H1 (cell line): ENCODE results near the gene MTFR2.

Experiments used
- CTCF ChIP-seq, 3 experiments: IDR thresholded peaks; 1 replicate in 2 of 3; 2 replicates in 1 of 3; pipeline versions ENCODE4 v1.5.1 to v1.6.1; 2011; ENCODE audit warnings: low read length in 3 of 3, mild to moderate bottlenecking in 3 of 3, inconsistent platforms in 2 of 3, low read depth in 1 of 3, moderate library complexity in 1 of 3; ENCODE audit not compliant: insufficient read depth in 1 of 3; ENCODE audit errors: control extremely low read depth in 1 of 3
- EP300 ChIP-seq, 2 experiments: IDR thresholded peaks; 1 replicate in 1 of 2; 2 replicates in 1 of 2; pipeline ENCODE4 v1.6.1; 2011 to 2012; ENCODE audit warnings: low read depth in 2 of 2, low read length in 2 of 2, mild to moderate bottlenecking in 2 of 2, borderline replicate concordance in 1 of 2, inconsistent platforms in 1 of 2, moderate library complexity in 1 of 2
- EZH2 ChIP-seq: fragments of 200-600 bp; sonication (generic); IDR thresholded peaks from 2 replicates; pipeline ENCODE4 v1.7.1; 2012; ENCODE audit warnings: low read depth, mild to moderate bottlenecking, moderate library complexity, low read length, inconsistent platforms; ENCODE audit not compliant: severe bottlenecking
- NRF1 ChIP-seq: IDR thresholded peaks from 2 replicates; pipeline ENCODE4 v1.6.1; 2011; ENCODE audit warnings: mild to moderate bottlenecking, low read depth, low read length, improper control_type of control experiment
- POLR2A ChIP-seq, 2 experiments: IDR thresholded peaks; 1 replicate in 1 of 2; 2 replicates in 1 of 2; pipeline ENCODE4 v1.6.1; 2011; ENCODE audit warnings: low read depth in 2 of 2, low read length in 2 of 2, mild to moderate bottlenecking in 2 of 2; ENCODE audit errors: control extremely low read depth in 1 of 2
- POLR2AphosphoS5 ChIP-seq: IDR thresholded peaks from 2 replicates; pipeline ENCODE4 v1.6.1; 2011; ENCODE audit warnings: low read depth, low read length

GRCh38 chr6:136253734-136254133 lies 3.6 kb upstream of the MTFR2 start:
- TF ChIP-seq POLR2A (IDR thresholded peaks at IDR 0.05; ENCODE audit: control extremely low read depth in 1 of 2, low read depth in 2 of 2, low read length in 2 of 2): no peak
- TF ChIP-seq EZH2: no peak
- TF ChIP-seq POLR2AphosphoS5: no peak
- no peak for TF ChIP-seq EP300 (IDR thresholded peaks at IDR 0.05; ENCODE audit: borderline replicate concordance in 1 of 2, low read depth in 2 of 2, low read length in 2 of 2)
- TF ChIP-seq NRF1: no peak
- TF ChIP-seq CTCF (IDR thresholded peaks at IDR 0.05; ENCODE audit: control extremely low read depth in 1 of 3, insufficient read depth in 1 of 3, low read depth in 1 of 3, low read length in 3 of 3): no peak
